ENCODE results near the gene RYR2. TPM values are rescaled to one million over a fixed set of nuclear protein-coding genes. Genes with fewer than 3 reads are reported as not detected.

RYR2 gene
- total and polyA plus RNA-seq, 2 donors = 0.21 to 0.38 TPM

- H3K4me1 ChIP-seq (ENCODE audit: control insufficient read depth in 2 of 2, insufficient read depth in 2 of 2, low read length in 2 of 2) = no peaks in the 10 kb centered on the region
- H3K27ac ChIP-seq (ENCODE audit: low read depth in 1 of 2, low read length in 1 of 2) = no peak overlapping the region
- H3K4me3 ChIP-seq (ENCODE audit: low read length in 2 of 2) = no peak overlapping the region
- 76% methylated on average over 10 of the region's 10 CpGs for WGBS
- H3K36me3 ChIP-seq (ENCODE audit: control insufficient read depth in 2 of 2, insufficient read depth in 2 of 2, low read length in 1 of 2) = no peaks in the 10 kb centered on the region
- H3K9me3 ChIP-seq (ENCODE audit: control insufficient read depth in 2 of 2, insufficient read depth in 1 of 2, low read length in 1 of 2) = no peaks in the 10 kb centered on the region
- DNase-seq (ENCODE audit: low read depth in 6 of 9, low spot score in 9 of 9) = no peak
- peaks cover 36 to 46% of the 10 kb centered on the region in 2 donors for H3K27me3 ChIP-seq (ENCODE audit: control insufficient read depth in 2 of 2, insufficient read depth in 1 of 2, low read length in 1 of 2)
Observed at GRCh38 chr1:237040823-237041222, 1.2 kb upstream of the RYR2 start.

- DNase-seq (ENCODE audit: low read depth in 6 of 9, low spot score in 9 of 9) = no peak
Observed at GRCh38 chr1:237041461-237041794, 556 bp upstream of the RYR2 start.

GRCh38 chr1:237042526-237042891 is 525 bp downstream of the RYR2 start:
- no peaks in the 10 kb centered on the region for H3K9me3 ChIP-seq (ENCODE audit: control insufficient read depth in 2 of 2, insufficient read depth in 1 of 2, low read length in 1 of 2)
- DNase-seq (ENCODE audit: low read depth in 6 of 9, low spot score in 9 of 9) = no peak
- peaks cover 36 to 46% of the 10 kb centered on the region in 2 donors for H3K27me3 ChIP-seq (ENCODE audit: control insufficient read depth in 2 of 2, insufficient read depth in 1 of 2, low read length in 1 of 2)
- no peak overlapping the region for H3K27ac ChIP-seq (ENCODE audit: low read depth in 1 of 2, low read length in 1 of 2)
- WGBS = 3% methylated on average over 41 of the region's 41 CpGs
- H3K4me1 ChIP-seq (ENCODE audit: control insufficient read depth in 2 of 2, insufficient read depth in 2 of 2, low read length in 2 of 2) = no peaks in the 10 kb centered on the region
- peak overlapping the region in 1 of 2 donors; percentile 18 for H3K4me3 ChIP-seq (ENCODE audit: low read length in 2 of 2)
- no peaks in the 10 kb centered on the region for H3K36me3 ChIP-seq (ENCODE audit: control insufficient read depth in 2 of 2, insufficient read depth in 2 of 2, low read length in 1 of 2)

More at GRCh38 chr1:237041461-237041794, 556 bp upstream of the RYR2 start:
- no peaks in the 10 kb centered on the region for H3K36me3 ChIP-seq (ENCODE audit: control insufficient read depth in 2 of 2, insufficient read depth in 2 of 2, low read length in 1 of 2)
- H3K9me3 ChIP-seq (ENCODE audit: control insufficient read depth in 2 of 2, insufficient read depth in 1 of 2, low read length in 1 of 2) = no peaks in the 10 kb centered on the region
- H3K4me3 ChIP-seq (ENCODE audit: low read length in 2 of 2) = no peak overlapping the region
- WGBS = 17% methylated on average over 7 of the region's 7 CpGs
- H3K4me1 ChIP-seq (ENCODE audit: control insufficient read depth in 2 of 2, insufficient read depth in 2 of 2, low read length in 2 of 2) = no peaks in the 10 kb centered on the region
- no peak overlapping the region for H3K27ac ChIP-seq (ENCODE audit: low read depth in 1 of 2, low read length in 1 of 2)
- peaks cover 36 to 46% of the 10 kb centered on the region in 2 donors for H3K27me3 ChIP-seq (ENCODE audit: control insufficient read depth in 2 of 2, insufficient read depth in 1 of 2, low read length in 1 of 2)

- no peaks in the 10 kb centered on the region for H3K36me3 ChIP-seq (ENCODE audit: control insufficient read depth in 2 of 2, insufficient read depth in 2 of 2, low read length in 1 of 2)
- H3K27me3 ChIP-seq (ENCODE audit: control insufficient read depth in 2 of 2, insufficient read depth in 1 of 2, low read length in 1 of 2) = peaks cover 36 to 46% of the 10 kb centered on the region in 2 donors
- no peaks in the 10 kb centered on the region for H3K9me3 ChIP-seq (ENCODE audit: control insufficient read depth in 2 of 2, insufficient read depth in 1 of 2, low read length in 1 of 2)
- no peak for DNase-seq (ENCODE audit: low read depth in 6 of 9, low spot score in 9 of 9)
- no peak overlapping the region for H3K4me3 ChIP-seq (ENCODE audit: low read length in 2 of 2)
- H3K27ac ChIP-seq (ENCODE audit: low read depth in 1 of 2, low read length in 1 of 2) = no peak overlapping the region
- WGBS = 5% methylated on average over 55 of the region's 55 CpGs
- H3K4me1 ChIP-seq (ENCODE audit: control insufficient read depth in 2 of 2, insufficient read depth in 2 of 2, low read length in 2 of 2) = no peaks in the 10 kb centered on the region
Observed at GRCh38 chr1:237042892-237043576, 1.1 kb downstream of the RYR2 start.

GRCh38 chr1:237043846-237044636 is 2.1 kb downstream of the RYR2 start:
- Histone ChIP-seq H3K9me3 (ENCODE audit: control insufficient read depth in 2 of 2, insufficient read depth in 1 of 2, low read length in 1 of 2) (no peaks in the 10 kb centered on the region), H3K4me3 (ENCODE audit: low read length in 2 of 2) (no peak overlapping the region), H3K36me3 (ENCODE audit: control insufficient read depth in 2 of 2, insufficient read depth in 2 of 2, low read length in 1 of 2) (no peaks in the 10 kb centered on the region), H3K27me3 (ENCODE audit: control insufficient read depth in 2 of 2, insufficient read depth in 1 of 2, low read length in 1 of 2) (peaks cover 36 to 46% of the 10 kb centered on the region in 2 donors), H3K4me1 (ENCODE audit: control insufficient read depth in 2 of 2, insufficient read depth in 2 of 2, low read length in 2 of 2) (no peaks in the 10 kb centered on the region), H3K27ac (ENCODE audit: low read depth in 1 of 2, low read length in 1 of 2) (no peak overlapping the region)
- no peak for DNase-seq (ENCODE audit: low read depth in 6 of 9, low spot score in 9 of 9)
- 8% methylated on average over 14 of the region's 14 CpGs for WGBS

- Histone ChIP-seq H3K27ac (ENCODE audit: low read depth in 1 of 2, low read length in 1 of 2) (no peak overlapping the region), H3K27me3 (ENCODE audit: control insufficient read depth in 2 of 2, insufficient read depth in 1 of 2, low read length in 1 of 2) (peaks cover 36 to 45% of the 10 kb centered on the region in 2 donors), H3K36me3 (ENCODE audit: control insufficient read depth in 2 of 2, insufficient read depth in 2 of 2, low read length in 1 of 2) (no peaks in the 10 kb centered on the region), H3K4me3 (ENCODE audit: low read length in 2 of 2) (no peak overlapping the region), H3K9me3 (ENCODE audit: control insufficient read depth in 2 of 2, insufficient read depth in 1 of 2, low read length in 1 of 2) (no peaks in the 10 kb centered on the region), H3K4me1 (ENCODE audit: control insufficient read depth in 2 of 2, insufficient read depth in 2 of 2, low read length in 2 of 2) (no peaks in the 10 kb centered on the region)
- DNase-seq (ENCODE audit: low read depth in 6 of 9, low spot score in 9 of 9) = no peak
- WGBS = 30% methylated on average over 3 of the region's 3 CpGs
Observed at GRCh38 chr1:237045278-237046016, 3.5 kb downstream of the RYR2 start.

GRCh38 chr1:237048803-237049202 is 6.8 kb downstream of the RYR2 start:
- WGBS = 93% methylated on average over 5 of the region's 5 CpGs
- no peak overlapping the region for H3K27ac ChIP-seq (ENCODE audit: low read depth in 1 of 2, low read length in 1 of 2)
- no peaks in the 10 kb centered on the region for H3K36me3 ChIP-seq (ENCODE audit: control insufficient read depth in 2 of 2, insufficient read depth in 2 of 2, low read length in 1 of 2)

GRCh38 chr1:237050185-237050584 is 8.2 kb downstream of the RYR2 start:
- Histone ChIP-seq H3K4me1 (ENCODE audit: control insufficient read depth in 2 of 2, insufficient read depth in 2 of 2, low read length in 2 of 2) (no peaks in the 10 kb centered on the region), H3K27ac (ENCODE audit: low read depth in 1 of 2, low read length in 1 of 2) (no peak overlapping the region), H3K9me3 (ENCODE audit: control insufficient read depth in 2 of 2, insufficient read depth in 1 of 2, low read length in 1 of 2) (no peaks in the 10 kb centered on the region), H3K27me3 (ENCODE audit: control insufficient read depth in 2 of 2, insufficient read depth in 1 of 2, low read length in 1 of 2) (peaks cover 0 to 1% of the 10 kb centered on the region in 2 donors), H3K4me3 (ENCODE audit: low read length in 2 of 2) (no peak overlapping the region), H3K36me3 (ENCODE audit: control insufficient read depth in 2 of 2, insufficient read depth in 2 of 2, low read length in 1 of 2) (no peaks in the 10 kb centered on the region)
- WGBS = 77% methylated on average over 6 of the region's 6 CpGs
- no peak for DNase-seq (ENCODE audit: low read depth in 6 of 9, low spot score in 9 of 9)

More at GRCh38 chr1:237048803-237049202, 6.8 kb downstream of the RYR2 start:
- H3K27me3 ChIP-seq (ENCODE audit: control insufficient read depth in 2 of 2, insufficient read depth in 1 of 2, low read length in 1 of 2) = peaks cover 4 to 15% of the 10 kb centered on the region in 2 donors
- H3K4me1 ChIP-seq (ENCODE audit: control insufficient read depth in 2 of 2, insufficient read depth in 2 of 2, low read length in 2 of 2) = no peaks in the 10 kb centered on the region
- H3K9me3 ChIP-seq (ENCODE audit: control insufficient read depth in 2 of 2, insufficient read depth in 1 of 2, low read length in 1 of 2) = no peaks in the 10 kb centered on the region
- no peak for DNase-seq (ENCODE audit: low read depth in 6 of 9, low spot score in 9 of 9)
- no peak overlapping the region for H3K4me3 ChIP-seq (ENCODE audit: low read length in 2 of 2)

- no peak for DNase-seq (ENCODE audit: low read depth in 6 of 9, low spot score in 9 of 9)
- Histone ChIP-seq H3K4me1 (ENCODE audit: control insufficient read depth in 2 of 2, insufficient read depth in 2 of 2, low read length in 2 of 2) (no peaks in the 10 kb centered on the region), H3K9me3 (ENCODE audit: control insufficient read depth in 2 of 2, insufficient read depth in 1 of 2, low read length in 1 of 2) (no peaks in the 10 kb centered on the region), H3K4me3 (ENCODE audit: low read length in 2 of 2) (no peak overlapping the region), H3K27ac (ENCODE audit: low read depth in 1 of 2, low read length in 1 of 2) (no peak overlapping the region), H3K36me3 (ENCODE audit: control insufficient read depth in 2 of 2, insufficient read depth in 2 of 2, low read length in 1 of 2) (no peaks in the 10 kb centered on the region), H3K27me3 (ENCODE audit: control insufficient read depth in 2 of 2, insufficient read depth in 1 of 2, low read length in 1 of 2) (no peaks in the 10 kb centered on the region)
- 71% methylated on average over 3 of the region's 3 CpGs for WGBS
Observed at GRCh38 chr1:237050915-237051314, 8.9 kb downstream of the RYR2 start.
